Stimulated activated CD8-positive, alpha-beta memory T cell treated with anti-CD3 and anti-CD28 coated beads, Interleukin-12 subunit alpha, Interleukin-12 subunit beta, amount 100 ng/mL, for 4 hours (primary cell): Measurements from ENCODE around the gene LANCL2.
"Not testable (repeated sequence)": the region's sequence is repeated elsewhere in the genome, so short reads cannot be mapped to it uniquely, and the experiment has no call there.

Experiments
- DNase-seq: peaks from one replicate; pipeline ENCODE4 v3.0.0-alpha.2; 2020; ENCODE audit warnings: low read depth

Gene LANCL2

DNA sequence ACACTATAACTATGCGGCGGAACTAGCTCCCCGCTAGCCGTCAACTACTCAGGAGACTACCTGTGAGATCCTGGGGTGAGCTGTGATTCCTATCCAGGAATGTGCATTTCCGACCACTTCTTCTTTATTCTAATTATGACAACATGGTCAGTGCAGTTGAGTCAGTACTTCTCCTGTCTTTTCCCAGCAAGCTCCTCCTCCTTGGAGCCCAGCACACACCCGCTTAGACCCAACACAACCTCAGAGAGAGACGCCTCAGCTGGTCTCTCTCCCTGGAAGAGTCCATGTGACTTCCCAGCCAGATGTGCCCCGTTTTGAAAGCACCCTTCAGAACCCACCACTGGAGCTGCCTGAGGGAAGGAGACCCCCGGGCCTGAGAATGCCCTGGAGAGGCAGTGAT, 106.5 kb downstream of the LANCL2 start:
- DNase-seq = not testable (repeated sequence)

DNA sequence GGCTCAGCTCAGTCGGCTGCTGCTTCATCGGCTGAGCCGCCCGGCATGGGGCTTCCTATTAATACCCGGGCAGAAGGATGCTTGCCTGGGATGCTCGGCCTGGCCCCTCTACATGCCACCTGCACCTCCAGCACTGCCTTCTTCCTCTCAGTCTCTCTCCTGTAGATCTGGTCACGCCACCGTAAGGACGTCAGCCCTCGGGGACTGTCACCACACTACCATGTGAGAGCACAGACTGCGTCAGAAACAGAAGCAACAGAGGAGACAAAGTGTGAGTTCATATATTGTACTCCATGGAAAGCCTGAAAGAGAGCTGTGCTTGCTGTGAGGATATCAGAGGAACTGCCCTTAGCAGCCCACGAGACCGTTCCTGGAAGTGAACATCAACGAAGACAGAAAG, 107.3 kb downstream of the LANCL2 start:
- not testable (repeated sequence) for DNase-seq

DNA sequence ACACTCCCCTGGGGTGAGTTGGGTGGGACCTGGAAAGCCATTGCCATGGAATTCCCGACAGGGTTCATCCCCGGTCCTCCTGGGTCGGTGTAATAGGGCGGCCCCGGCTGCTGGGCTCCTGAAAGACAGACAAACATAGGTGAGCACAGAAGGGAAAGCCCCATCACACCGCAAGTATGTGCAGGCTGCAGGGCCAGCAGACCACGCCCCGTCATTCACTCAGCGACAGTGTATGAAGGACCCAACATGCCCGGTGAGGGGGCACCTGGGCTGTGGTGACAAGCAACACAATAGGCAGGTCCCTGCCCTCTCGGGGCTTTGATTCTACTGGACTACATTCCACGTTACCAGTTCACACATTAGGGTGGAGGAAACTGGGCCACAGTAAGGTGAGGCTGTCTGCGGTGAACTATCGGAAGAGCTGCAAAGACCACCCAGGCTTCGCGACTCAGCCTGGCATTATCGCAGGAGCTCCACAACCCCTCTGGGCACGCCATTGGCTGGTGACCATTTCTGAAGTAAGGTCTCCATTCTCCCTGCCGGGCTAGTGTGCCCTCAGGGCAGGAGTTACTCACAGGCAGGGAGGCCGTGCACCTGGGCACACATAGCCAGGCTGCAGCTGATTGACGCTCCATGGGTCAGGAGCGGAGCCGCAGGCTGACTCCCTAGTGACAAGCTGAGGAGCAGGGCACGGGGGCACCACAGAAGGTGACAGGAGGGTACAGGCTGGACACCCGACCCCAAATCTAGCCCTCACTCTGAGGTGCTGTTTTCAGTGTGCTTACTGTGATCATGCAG, 108.0 kb downstream of the LANCL2 start:
- DNase-seq = no peak

DNA sequence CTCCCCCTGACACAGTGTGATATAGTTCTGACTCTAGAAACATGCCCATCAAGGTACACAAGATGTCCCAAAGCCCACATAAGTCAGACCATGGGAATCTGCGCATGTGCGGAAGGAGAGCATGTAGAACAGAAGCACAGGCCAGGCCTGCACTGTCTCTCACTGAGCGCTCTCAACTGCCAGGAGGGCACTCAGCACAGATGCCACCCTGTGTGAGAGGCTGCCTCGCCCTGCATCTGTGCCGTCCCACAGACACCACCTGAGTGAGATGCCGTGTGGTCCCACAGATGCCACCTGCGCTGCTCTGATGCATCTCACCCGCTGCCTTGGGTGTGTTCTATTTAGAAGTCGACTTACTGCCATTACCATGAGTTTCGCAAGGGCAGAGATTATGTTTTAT, 108.8 kb downstream of the LANCL2 start:
- no peak for DNase-seq

DNA sequence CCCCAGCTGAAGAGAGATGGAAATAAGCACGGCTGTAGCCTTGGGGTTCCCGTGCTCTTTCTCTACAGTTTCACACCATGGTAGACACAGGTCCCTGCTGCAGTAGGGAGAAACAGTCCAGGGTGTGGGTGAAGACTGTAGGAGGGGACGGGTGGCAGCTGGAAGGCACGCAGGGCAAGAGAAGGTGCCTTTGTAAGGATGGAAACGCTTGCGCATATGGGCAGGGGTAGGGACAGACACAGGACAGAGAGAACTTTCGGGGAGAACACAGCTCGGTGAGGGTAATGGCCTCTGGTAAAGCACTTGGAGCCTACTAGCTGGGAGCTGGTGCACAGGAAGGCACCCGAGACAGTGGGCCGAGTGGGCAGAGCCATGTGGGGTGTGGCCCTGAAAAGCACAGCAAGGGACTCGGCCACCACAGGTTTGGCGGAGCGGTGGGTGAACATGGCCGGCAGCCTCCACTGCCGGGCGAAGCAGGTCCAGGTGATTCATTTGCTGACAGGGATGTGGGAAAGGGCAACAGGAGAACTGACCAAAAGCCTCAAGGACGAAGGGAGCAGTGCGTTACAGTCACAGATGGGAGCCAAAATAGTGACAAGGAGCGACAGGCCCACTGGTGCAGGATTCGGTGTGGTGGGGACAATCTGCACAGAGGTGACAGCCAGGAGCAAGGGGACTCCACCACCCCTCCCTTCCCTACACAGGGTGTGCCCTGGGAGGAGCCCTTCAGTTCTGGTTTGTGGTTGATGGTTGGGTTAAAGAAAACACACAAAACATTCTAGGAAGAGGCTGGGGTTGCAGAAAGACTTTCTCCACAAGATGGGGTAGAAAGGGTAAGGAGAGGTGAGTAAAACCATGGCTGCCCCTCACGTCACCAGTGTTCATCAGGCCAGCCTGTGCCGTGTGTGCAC, 110.1 kb downstream of the LANCL2 start:
- DNase-seq = no peak

DNA sequence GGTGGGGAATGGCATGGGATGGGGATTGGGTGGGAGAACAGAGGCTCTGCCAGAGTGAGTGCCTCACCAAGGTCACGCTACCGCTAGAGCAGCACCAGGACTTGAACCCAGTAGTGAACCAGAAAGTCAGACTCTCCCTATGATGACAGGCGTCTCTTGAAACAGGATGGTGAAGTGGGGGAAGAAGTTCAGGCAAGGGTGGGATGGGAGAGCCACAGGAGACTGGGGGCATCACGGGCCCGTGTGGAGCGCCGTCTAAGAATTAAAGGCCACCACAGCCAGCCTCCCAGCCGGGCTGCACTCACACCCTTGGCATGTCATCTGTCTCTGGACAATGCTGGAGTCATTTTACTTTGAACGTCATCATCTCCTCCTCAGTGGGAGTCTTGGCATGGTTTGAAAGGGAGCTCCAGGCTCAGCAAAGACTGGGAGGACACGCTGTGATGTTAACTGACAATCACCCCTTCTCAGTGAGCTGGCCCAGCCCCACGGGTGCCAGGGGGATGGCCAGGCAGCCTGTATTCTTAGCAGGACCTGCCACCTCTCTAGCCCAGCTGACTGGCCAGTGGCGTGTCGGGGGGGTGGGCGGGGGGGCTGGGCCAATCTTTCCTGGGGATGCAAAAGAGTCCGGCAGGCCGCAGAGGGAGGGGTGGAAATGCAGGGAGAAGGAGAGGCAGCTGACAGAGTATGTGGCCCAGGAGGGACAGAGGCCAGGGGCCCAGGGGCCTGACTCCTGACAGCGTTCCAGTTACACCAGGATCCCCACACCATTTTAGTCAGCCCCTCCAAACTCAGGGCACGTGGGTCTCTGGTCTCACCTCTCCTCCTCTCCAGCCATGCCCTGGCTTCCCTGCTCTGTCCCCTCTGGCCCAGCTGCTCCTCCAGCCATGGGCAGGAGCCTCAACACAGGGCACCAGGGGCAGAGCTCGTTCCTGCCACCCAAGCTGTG, 111.0 kb downstream of the LANCL2 start:
- no peak for DNase-seq

DNA sequence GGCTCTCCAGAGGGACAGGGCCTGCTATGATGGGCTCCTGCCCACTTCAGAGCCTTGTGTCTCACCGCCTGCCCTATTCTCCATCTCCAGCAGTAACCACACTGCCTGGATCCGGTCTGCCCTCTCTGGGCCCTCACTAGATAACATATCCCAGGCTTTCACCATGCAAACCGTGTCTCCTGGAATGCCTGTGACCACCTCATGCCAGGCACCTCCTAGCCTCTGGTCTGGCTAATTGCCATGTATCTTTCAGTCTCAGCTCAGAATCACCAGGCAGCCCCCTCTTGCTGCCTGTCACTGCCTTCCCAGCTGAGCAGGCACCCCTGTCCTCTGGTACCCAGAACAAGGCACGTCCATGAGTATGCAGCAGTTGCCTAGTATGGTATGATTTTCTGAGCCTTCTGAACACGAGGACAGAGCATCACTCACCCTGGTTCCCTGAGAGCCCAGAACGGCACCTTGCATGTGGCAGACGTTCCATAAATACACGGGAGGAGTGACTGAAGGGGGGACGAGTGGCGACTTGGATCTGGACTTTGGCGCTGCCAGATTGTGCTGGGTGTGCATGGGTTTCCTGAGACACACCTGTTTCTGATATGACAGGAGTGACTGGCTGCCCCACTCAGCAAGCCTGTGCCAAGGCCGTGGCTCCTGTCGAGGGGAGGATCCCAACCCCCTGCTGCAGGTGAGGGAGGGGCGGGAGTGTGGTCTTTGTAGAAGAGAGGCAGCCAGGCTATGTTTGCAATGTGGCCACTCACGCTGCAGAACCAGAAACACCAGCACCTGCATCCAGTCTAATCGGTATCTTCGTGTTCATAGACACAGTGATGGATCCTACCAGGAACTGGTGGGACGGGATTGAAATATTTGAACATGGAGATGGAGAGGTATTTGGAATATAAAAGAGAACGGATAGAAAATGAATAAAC, 112.0 kb downstream of the LANCL2 start:
- no peak for DNase-seq

DNA sequence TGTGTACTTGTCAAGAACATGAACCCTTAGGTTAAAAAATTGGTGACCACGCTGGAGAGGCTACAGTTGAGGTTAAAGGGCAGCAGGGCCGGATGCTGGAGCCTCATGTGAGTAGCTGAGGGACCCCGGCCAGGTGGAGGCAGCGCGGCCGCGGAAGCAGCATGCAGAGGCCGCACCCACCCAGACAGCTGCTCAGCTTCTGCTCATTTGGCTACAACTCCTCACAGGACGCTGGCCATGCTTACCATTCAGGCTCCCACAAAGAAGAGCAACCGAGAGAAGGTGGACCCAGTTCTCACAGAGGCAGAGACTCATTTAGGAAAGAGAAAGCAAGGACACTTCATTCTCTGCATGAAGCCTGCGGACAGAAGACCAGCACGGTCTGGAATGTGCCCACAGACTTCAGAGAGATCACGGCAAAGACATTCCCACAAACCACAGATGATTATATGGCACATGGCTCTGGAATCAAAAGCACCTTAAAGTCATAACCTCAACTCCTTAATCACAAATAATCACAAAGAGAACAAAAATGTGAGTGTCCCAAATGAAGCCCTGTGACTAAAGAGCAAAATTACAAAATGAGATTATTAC, 112.7 kb downstream of the LANCL2 start:
- DNase-seq = no peak

DNA sequence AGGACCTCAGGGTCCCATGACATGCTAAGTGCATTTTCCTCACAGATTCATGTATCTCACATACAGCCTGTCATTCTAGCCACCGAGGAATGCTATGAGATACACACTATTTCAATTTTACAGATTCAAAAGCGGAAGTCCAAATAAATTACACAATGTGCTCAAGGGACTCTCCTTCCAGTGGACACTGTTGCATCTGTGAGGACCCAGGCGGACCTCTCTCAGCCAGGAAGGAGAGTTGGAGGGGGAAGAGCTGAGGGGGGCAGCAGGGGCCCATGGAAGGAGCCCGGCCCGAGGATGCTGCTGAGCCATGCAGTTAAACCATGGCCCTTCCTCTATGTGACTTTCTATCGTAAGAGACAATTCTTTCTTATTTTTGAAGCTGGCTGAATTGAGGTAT, 113.6 kb downstream of the LANCL2 start:
- no peak for DNase-seq

DNA sequence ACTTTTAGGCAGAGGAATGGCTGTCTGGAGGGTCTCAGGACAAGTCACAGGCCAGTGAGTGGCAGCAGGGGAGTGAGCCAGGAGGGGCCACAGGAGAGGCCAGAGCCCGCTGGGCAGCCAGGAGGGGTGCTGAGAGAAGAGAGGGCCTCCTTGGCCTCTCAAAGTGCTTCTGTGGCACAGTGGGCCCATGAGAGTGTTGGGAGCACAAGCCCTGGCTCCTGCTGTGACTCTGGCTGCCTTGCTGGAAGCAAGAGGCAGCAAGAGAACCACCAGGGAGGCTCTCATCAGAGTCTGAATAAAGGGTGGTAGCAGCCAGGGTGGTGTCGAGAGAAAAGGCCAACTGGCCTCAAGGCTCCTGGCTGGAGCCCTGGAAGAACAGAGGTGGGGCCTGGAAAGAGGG, 116.0 kb downstream of the LANCL2 start:
- no peak for DNase-seq

DNA sequence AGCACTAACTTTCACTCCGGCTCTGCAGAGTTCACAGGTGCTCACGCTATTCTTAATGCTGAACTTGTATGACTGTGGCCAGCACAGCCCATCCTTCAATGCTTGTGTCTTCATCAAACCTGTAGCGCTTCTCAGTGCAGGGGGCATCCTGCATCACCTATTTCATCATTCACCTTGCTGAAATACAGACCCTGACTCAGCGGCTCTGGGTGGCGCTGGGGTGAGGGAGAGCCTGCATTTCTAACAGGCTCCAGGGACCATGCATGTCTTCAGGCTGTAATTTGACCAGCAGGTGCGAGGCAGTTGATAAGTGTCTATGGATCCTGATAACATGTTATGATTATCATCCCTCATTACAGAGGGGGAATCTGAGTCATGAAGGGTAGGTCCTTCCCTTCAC, 117.9 kb downstream of the LANCL2 start:
- no peak for DNase-seq
